Superior temporal gyrus (tissue), 1 donor: ENCODE results near the gene KIF26B.

ENCODE experiments used
- DNase-seq: peaks from one replicate; pipeline ENCODE4 v3.0.0-alpha.2; 2016; ENCODE audit errors: extremely low spot score

Gene KIF26B

GRCh38 chr1:245419461-245419978 is 264.7 kb downstream of the KIF26B start:
- no peak for DNase-seq

DNA sequence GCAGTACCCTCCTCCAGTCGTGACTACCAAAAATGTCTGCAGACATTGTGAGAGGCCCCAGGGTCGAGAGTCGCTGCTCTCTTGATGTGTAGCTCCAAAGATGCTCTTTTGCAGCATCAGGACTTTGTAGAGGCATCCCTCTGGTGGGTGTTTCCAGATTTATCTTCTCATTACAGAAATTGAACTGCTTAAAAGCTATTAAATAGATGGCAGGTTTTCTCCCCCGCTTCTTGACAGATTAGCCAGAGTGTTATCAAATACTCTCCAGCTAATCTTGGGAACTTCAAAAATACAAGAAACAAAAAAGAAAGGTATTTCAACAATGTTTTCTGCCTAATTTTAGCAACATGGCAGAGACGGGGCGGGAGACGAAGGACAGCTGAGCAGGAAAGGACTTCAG is 265.2 kb downstream of the KIF26B start:
- no peak for DNase-seq

DNA sequence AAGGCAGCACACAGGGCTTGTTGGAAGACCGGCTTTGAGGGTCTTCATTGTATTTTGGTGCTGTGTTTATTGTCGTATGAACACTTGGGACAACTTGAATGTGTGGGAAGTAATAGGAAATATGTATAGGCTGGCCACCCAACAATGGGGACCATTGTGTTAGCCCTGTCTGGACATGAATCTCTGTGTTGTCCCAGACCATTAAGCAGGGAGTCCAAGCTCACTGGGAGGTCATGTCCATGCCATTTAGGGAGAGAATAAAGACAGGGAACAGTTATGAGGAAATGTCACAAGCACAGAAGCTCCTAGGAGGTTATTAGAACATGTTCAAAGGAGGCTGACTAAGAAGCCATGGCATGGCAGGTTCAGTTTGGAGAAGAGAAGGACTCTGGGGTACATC is 266.1 kb downstream of the KIF26B start:
- no peak for DNase-seq

GRCh38 chr1:245428681-245429080 is 273.9 kb downstream of the KIF26B start:
- DNase-seq = no peak

DNA sequence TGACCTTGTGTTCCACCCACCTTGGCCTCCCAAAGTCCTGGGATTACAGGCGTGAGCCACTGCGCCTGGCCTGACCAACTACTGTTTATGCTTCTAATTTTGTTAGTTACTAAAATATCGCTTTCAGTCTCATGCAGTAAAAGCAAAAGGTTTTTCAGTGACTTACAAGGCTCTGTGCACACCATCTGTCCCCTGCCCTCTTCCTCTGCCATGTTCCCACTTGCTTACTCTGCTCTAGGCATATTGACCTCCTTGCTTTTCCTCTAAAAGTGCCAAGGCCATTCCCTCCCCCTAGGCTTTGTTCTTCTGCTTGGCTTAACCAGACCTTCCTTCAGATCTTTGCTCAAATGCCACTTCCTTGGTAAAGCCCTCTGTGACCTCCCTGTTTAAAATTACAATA is 276.9 kb downstream of the KIF26B start:
- DNase-seq = no peak

DNA sequence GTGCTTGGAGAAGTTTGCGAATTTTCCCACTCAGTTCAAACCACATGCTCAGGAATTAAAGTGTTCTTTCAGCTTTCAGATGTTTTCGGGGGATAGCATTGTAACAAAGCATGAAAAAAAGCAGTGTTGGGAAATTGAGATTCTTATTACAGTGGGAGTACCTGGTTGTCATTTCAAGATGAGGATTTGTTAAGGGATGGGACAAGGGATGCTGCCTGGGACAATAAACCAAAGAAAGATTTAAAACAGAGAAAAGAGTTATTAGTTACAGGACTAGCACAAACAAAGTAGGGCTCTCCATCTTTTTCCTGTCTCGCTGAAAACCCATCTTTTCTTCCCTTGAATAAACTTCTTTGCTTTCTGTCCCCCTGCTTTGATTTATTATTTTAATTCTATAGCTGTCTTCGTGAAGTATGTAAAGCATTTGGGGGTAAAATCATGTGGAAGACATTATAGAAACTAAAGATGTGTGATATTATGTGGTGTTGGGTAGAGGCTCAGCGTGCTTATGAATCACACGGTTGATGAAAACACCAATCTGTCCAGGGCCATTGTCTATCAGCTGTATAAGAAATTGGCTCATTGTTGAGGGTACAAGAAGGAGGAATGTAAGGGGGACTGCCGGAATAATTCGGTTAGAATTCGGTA is 277.6 kb downstream of the KIF26B start:
- no peak for DNase-seq

GRCh38 chr1:245433561-245433960 is 278.8 kb downstream of the KIF26B start:
- no peak for DNase-seq

- no peak for DNase-seq
Observed at GRCh38 chr1:245434280-245434679, 279.5 kb downstream of the KIF26B start.

DNA sequence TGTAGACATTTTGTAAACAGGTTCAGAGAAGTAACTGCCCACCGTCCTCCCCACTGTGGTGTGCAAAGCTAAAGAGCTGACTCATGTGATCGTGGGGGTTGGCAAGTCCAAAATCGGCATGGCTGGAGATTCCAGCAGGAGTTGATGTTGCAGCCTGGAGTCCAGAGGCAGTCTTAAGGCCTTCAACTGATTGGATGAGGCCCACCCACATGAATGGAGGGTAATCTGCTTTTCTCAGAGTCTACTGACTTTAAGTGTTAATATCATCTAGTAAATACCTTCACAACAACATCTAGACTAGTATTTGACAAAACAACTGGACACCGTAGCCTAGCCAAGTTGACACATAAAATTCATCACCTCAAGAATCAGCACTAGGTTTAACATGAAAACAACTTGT is 281.6 kb downstream of the KIF26B start:
- DNase-seq = no peak

GRCh38 chr1:245437369-245438062 is 282.7 kb downstream of the KIF26B start:
- DNase-seq = no peak

DNA sequence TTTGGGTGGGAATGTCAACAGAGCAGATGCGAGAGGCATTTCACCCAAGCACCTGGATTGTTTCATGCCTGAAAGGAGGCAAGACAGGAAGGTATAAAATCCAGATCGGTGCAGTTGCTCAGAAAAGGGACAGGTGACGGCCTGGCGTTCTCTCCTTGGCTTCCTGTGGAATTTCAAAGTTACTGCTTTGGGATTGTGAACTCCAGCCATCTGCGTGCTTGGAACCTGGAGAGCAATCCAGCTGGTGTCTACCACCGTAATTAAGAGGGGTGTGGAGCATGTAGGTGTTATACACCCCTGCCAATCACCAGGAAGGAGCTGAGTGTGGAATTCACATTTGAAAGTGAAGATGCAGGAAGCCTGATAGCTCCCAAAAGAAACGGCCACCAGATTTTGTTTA is 286.1 kb downstream of the KIF26B start:
- DNase-seq = no peak

- DNase-seq = no peak
Observed at GRCh38 chr1:245441689-245442088, 286.9 kb downstream of the KIF26B start.

DNA sequence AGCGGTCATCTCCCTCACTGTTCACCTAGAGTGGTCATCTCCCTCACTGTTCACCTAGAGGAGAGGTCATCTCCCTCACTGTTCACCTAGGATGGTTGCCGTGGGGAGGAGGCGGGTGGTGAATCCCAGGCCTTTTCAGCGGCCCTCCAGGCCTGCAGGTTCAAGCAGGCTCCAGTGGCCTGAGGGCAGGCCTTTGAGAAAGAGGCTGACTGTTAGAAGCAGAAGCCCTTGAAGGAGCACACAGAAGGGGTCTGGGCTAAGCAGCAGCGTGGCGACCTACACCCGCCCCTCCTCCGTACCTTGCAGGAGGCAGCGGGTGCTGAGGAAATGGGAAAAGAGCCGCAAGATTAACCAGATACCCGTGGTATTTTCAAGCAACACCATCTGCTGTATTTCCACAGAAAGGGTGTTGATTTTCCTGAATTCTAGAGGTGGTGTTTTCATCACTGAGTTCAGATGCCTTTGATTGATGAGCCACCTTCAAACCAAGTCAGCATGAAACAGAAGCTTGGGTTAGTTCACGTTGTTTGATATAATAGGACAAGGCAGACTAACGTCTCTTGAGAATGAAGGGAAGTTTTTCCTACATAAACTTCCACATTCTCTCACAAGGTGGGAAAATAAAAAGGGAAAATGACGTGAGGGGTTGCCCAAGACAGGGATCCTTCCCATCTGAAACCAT is 289.5 kb downstream of the KIF26B start:
- DNase-seq = no peak

- no peak for DNase-seq
Observed at GRCh38 chr1:245444945-245445344, 290.2 kb downstream of the KIF26B start.

- DNase-seq = no peak
Observed at GRCh38 chr1:245448531-245448930, 293.7 kb downstream of the KIF26B start.

- DNase-seq = no peak
Observed at GRCh38 chr1:245448975-245449431, 294.2 kb downstream of the KIF26B start.

DNA sequence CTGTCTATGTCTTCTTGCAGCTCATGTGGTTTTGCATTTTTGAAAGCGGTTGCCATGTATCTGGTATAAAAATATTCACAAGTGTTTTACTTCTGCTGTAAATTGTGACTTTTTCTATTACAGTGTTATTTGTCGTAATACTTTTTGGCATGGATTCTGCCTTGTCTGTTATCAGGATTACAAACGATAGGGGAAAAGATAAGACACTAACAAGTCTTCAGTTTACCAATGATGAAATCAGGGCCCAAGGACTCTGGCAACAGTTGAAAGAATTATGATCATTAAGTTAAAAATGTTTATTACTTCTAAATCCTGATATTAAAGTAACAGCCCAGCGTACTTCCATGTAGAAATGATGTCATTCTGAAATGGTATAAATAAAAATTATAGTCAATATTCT is 298.8 kb downstream of the KIF26B start:
- DNase-seq = no peak

GRCh38 chr1:245454051-245454450 is 299.3 kb downstream of the KIF26B start:
- no peak for DNase-seq

DNA sequence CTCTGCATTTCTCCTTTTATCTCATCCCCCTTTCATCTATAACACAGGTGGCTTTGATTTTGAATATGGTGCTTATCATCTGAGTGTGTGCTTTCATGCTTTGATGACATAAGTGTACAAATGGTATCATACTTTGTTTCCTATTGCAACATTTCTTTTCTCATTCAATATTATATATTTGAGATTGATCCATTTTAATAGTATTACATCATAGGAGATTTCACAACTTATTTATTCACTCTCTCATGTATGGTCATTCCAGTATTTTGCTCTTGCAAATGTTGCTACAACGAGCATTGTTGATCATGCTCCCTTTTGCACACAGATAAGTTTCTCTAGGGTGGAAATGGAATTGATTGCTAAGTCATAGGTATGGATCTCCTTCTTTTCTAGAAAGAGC is 302.8 kb downstream of the KIF26B start:
- peak; percentile 4 for DNase-seq

GRCh38 chr1:245458234-245458633 is 303.4 kb downstream of the KIF26B start:
- DNase-seq = no peak

GRCh38 chr1:245458761-245459174 is 304.0 kb downstream of the KIF26B start:
- DNase-seq = peak; percentile 37

DNA sequence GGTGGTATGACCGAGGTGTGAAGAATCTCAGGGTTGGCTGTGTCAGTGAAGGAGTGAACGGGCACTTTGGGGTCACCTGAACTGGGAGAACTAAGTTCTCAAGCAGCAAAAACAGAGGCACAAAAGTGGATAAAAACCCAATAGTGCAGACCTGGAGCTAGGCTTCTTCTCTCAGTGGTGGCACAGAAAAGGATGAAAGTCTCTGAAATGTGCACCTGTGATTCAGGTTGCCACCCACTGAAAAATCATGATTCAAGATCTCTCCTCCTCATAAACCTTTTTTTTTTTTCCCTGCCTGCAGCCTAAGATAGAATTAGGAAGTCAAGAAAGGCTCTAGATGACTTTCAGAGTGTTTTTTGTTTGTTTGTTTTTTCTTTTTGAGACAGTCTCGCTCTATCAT is 304.8 kb downstream of the KIF26B start:
- DNase-seq = no peak

GRCh38 chr1:245461681-245462080 is 306.9 kb downstream of the KIF26B start:
- DNase-seq = no peak
